ENCODE results near the gene PDZRN3. TPM values are rescaled to one million over a fixed set of nuclear protein-coding genes. Genes with fewer than 3 reads are reported as not detected.

Gene PDZRN3
- total and polyA plus RNA-seq, 4 donors, result 0.69 to 1.8 (median 0.92) TPM

GRCh38 chr3:73653351-73653750, 28.6 kb upstream of the PDZRN3 start:
- Histone ChIP-seq H3K9me3 (ENCODE audit: control insufficient read depth in 4 of 4, low read length in 3 of 4) (no peaks in the 10 kb centered on the region), H3K9ac (ENCODE audit: low read depth in 1 of 2, low read length in 2 of 2) (no peak overlapping the region), H3K27ac (ENCODE audit: low read depth in 1 of 2, low read length in 2 of 2) (no peak overlapping the region), H3K36me3 (ENCODE audit: control insufficient read depth in 4 of 4, insufficient read depth in 3 of 4, low read depth in 1 of 4, low read length in 3 of 4) (no peaks in the 10 kb centered on the region), H3K27me3 (ENCODE audit: control insufficient read depth in 4 of 4, insufficient read depth in 4 of 4, low read length in 3 of 4) (no peaks in the 10 kb centered on the region), H3K4me3 (ENCODE audit: low read depth in 1 of 3, low read length in 3 of 3) (no peak overlapping the region), H3K4me1 (ENCODE audit: control insufficient read depth in 4 of 4, insufficient read depth in 4 of 4, low read length in 3 of 4) (no peaks in the 10 kb centered on the region)
- 84% methylated on average over 3 of the region's 3 CpGs for WGBS
- TF ChIP-seq SP1 (IDR thresholded peaks at IDR 0.05) (no peak), JUND (IDR thresholded peaks at IDR 0.05) (no peak), TAF1 (conservative IDR thresholded peaks at IDR 0.05) (no peak), NR2F2 (IDR thresholded peaks at IDR 0.05) (no peak), REST (IDR thresholded peaks at IDR 0.05) (no peak), RAD21 (IDR thresholded peaks at IDR 0.05) (no peak), MAX (IDR thresholded peaks at IDR 0.05) (no peak), YY1 (IDR thresholded peaks at IDR 0.05) (no peak), HNF4G (IDR thresholded peaks at IDR 0.05) (no peak), CTCF (IDR thresholded peaks at IDR 0.05; ENCODE audit: low read depth, low read length, missing input control) (no peak), FOXA1 (IDR thresholded peaks at IDR 0.05) (no peak), GABPA (IDR thresholded peaks at IDR 0.05 in 1 of 2, conservative IDR thresholded peaks at IDR 0.05 in 1 of 2) (no peak)
- no peak for DNase-seq (ENCODE audit: low spot score)

- H3K9me3 ChIP-seq (ENCODE audit: control insufficient read depth in 4 of 4, low read length in 3 of 4), result no peaks in the 10 kb centered on the region
- H3K4me3 ChIP-seq (ENCODE audit: low read depth in 1 of 3, low read length in 3 of 3), result no peak overlapping the region
- H3K9ac ChIP-seq (ENCODE audit: low read depth in 1 of 2, low read length in 2 of 2), result no peak overlapping the region
- no peaks in the 10 kb centered on the region for H3K36me3 ChIP-seq (ENCODE audit: control insufficient read depth in 4 of 4, insufficient read depth in 3 of 4, low read depth in 1 of 4, low read length in 3 of 4)
- H3K4me1 ChIP-seq (ENCODE audit: control insufficient read depth in 4 of 4, insufficient read depth in 4 of 4, low read length in 3 of 4), result no peaks in the 10 kb centered on the region
- 86% methylated on average over 3 of the region's 3 CpGs for WGBS
- no peak for DNase-seq (ENCODE audit: low spot score)
- H3K27ac ChIP-seq (ENCODE audit: low read depth in 1 of 2, low read length in 2 of 2), result no peak overlapping the region
- H3K27me3 ChIP-seq (ENCODE audit: control insufficient read depth in 4 of 4, insufficient read depth in 4 of 4, low read length in 3 of 4), result no peaks in the 10 kb centered on the region
- no peak for TF ChIP-seq FOXA2 (IDR thresholded peaks at IDR 0.05)
- TF ChIP-seq CTCF (IDR thresholded peaks at IDR 0.05; ENCODE audit: low read depth, low read length, missing input control), result no peak
- TF ChIP-seq FOXA1 (IDR thresholded peaks at IDR 0.05), result no peak
- TF ChIP-seq HNF4A (conservative IDR thresholded peaks at IDR 0.05), result no peak
- TF ChIP-seq RXRA (IDR thresholded peaks at IDR 0.05), result no peak
- no peak for TF ChIP-seq ATF3 (IDR thresholded peaks at IDR 0.05)
- no peak for TF ChIP-seq REST (IDR thresholded peaks at IDR 0.05)
- TF ChIP-seq NR2F2 (IDR thresholded peaks at IDR 0.05), result no peak
- no peak for TF ChIP-seq ZBTB33 (IDR thresholded peaks at IDR 0.05)
- no peak for TF ChIP-seq EGR1 (IDR thresholded peaks at IDR 0.05; ENCODE audit: low read depth in 2 of 2)
- TF ChIP-seq YY1 (IDR thresholded peaks at IDR 0.05), result no peak
- TF ChIP-seq JUND (IDR thresholded peaks at IDR 0.05), result no peak
- TF ChIP-seq HNF4G (IDR thresholded peaks at IDR 0.05), result no peak
- no peak for TF ChIP-seq RAD21 (IDR thresholded peaks at IDR 0.05)
- TF ChIP-seq TAF1 (conservative IDR thresholded peaks at IDR 0.05), result no peak
- TF ChIP-seq GABPA (IDR thresholded peaks at IDR 0.05 in 1 of 2, conservative IDR thresholded peaks at IDR 0.05 in 1 of 2), result no peak
Observed at GRCh38 chr3:73652896-73653295, 28.2 kb upstream of the PDZRN3 start.
